Trophoblast cell (in vitro differentiated cells and primary cell): ENCODE measurements around the gene HOXB1.

Source experiments
- DNase-seq, 2 donors: peaks; one replicate each; pipeline ENCODE4 v3.0.0-alpha.2; 2016
- H2AFZ ChIP-seq: 2 replicates; pipeline ENCODE4 v1.6.1; 2013; ENCODE audit warnings: low read length, moderate library complexity, mild to moderate bottlenecking; ENCODE audit not compliant: insufficient read depth, poor library complexity
- H2AK5ac ChIP-seq: 2 replicates; pipeline ENCODE4 v1.6.1; 2013; ENCODE audit warnings: mild to moderate bottlenecking, low read length
- H2BK120ac ChIP-seq: 2 replicates; pipeline ENCODE4 v1.6.1; 2013; ENCODE audit warnings: low read length, mild to moderate bottlenecking, moderate library complexity; ENCODE audit not compliant: insufficient read depth, poor library complexity
- H2BK12ac ChIP-seq: 2 replicates; pipeline ENCODE4 v1.6.1; 2013; ENCODE audit warnings: mild to moderate bottlenecking, low read length, moderate library complexity
- H2BK5ac ChIP-seq: 2 replicates; pipeline ENCODE4 v1.6.1; 2013; ENCODE audit warnings: low read length, low read depth, moderate library complexity, mild to moderate bottlenecking; ENCODE audit not compliant: poor library complexity
- H3K14ac ChIP-seq: 2 replicates; pipeline ENCODE4 v1.6.1; 2013; ENCODE audit warnings: mild to moderate bottlenecking, low read length
- H3K18ac ChIP-seq: 2 replicates; pipeline ENCODE4 v1.6.1; 2013; ENCODE audit warnings: mild to moderate bottlenecking, low read length
- H3K23ac ChIP-seq: 2 replicates; pipeline ENCODE4 v1.6.1; 2013; ENCODE audit warnings: low read length
- H3K27ac ChIP-seq: 2 replicates; pipeline ENCODE4 v1.5.1; 2013; ENCODE audit warnings: low read depth, mild to moderate bottlenecking, inconsistent platforms, low read length, moderate library complexity
- H3K27me3 ChIP-seq: 2 replicates; pipeline ENCODE4 v1.6.1; 2013; ENCODE audit warnings: inconsistent platforms, mild to moderate bottlenecking, low read length, moderate library complexity; ENCODE audit not compliant: insufficient read depth
- H3K36me3 ChIP-seq, 2 experiments: 1 replicate in 1 of 2; 2 replicates in 1 of 2; pipeline ENCODE4 v1.6.1; 2013; ENCODE audit warnings: low read length in 2 of 2, mild to moderate bottlenecking in 2 of 2, moderate library complexity in 1 of 2; ENCODE audit not compliant: insufficient read depth in 2 of 2, control insufficient read depth in 1 of 2
- H3K4ac ChIP-seq: 2 replicates; pipeline ENCODE4 v1.6.1; 2013; ENCODE audit warnings: low read depth, mild to moderate bottlenecking, low read length, moderate library complexity
- H3K4me1 ChIP-seq, 2 experiments: 1 replicate in 1 of 2; 2 replicates in 1 of 2; pipeline ENCODE4 v1.6.1; 2013; ENCODE audit warnings: low read length in 2 of 2, mild to moderate bottlenecking in 2 of 2, moderate library complexity in 1 of 2; ENCODE audit not compliant: insufficient read depth in 2 of 2, control insufficient read depth in 1 of 2
- H3K4me2 ChIP-seq: 2 replicates; pipeline ENCODE4 v1.6.1; 2013; ENCODE audit warnings: inconsistent platforms, mild to moderate bottlenecking, low read length, moderate library complexity
- H3K4me3 ChIP-seq: 2 replicates; pipeline ENCODE4 v1.5.1; 2013; ENCODE audit warnings: mild to moderate bottlenecking, low read depth, low read length, inconsistent platforms
- H3K79me1 ChIP-seq: one replicate; pipeline ENCODE4 v1.6.1; 2013; ENCODE audit warnings: low read length
- H3K79me2 ChIP-seq: 2 replicates; pipeline ENCODE4 v1.6.1; 2013; ENCODE audit warnings: low read length, mild to moderate bottlenecking; ENCODE audit not compliant: control insufficient read depth, insufficient read depth, poor library complexity
- H3K9ac ChIP-seq: 2 replicates; pipeline ENCODE4 v1.6.1; 2013; ENCODE audit warnings: mild to moderate bottlenecking, low read length
- H3K9me3 ChIP-seq: 2 replicates; pipeline ENCODE4 v1.6.1; 2013; ENCODE audit warnings: low read depth, mild to moderate bottlenecking, control low read depth, inconsistent platforms, low read length; ENCODE audit not compliant: insufficient read depth
- H4K12ac ChIP-seq: 2 replicates; pipeline ENCODE4 v1.6.1; 2013; ENCODE audit warnings: low read depth, mild to moderate bottlenecking, low read length, moderate library complexity
- H4K8ac ChIP-seq: 2 replicates; pipeline ENCODE4 v1.6.1; 2013; ENCODE audit warnings: low read depth, mild to moderate bottlenecking, low read length, moderate library complexity
- H4K91ac ChIP-seq: one replicate; pipeline ENCODE4 v1.6.1; 2013; ENCODE audit warnings: low read depth, mild to moderate bottlenecking, low read length, moderate library complexity
- WGBS: extraction: QIAGEN DNeasy Blood & Tissue Kit; methylation state at CpG from one replicate; pipeline ENCODE4 v1.1.7; 2013; ENCODE audit warnings: missing lambda C conversion rate; ENCODE audit not compliant: insufficient read length, insufficient coverage; ENCODE audit errors: extremely low coverage; 5-methylcytosine and 5-hydroxymethylcytosine counted together

Gene HOXB1

DNA sequence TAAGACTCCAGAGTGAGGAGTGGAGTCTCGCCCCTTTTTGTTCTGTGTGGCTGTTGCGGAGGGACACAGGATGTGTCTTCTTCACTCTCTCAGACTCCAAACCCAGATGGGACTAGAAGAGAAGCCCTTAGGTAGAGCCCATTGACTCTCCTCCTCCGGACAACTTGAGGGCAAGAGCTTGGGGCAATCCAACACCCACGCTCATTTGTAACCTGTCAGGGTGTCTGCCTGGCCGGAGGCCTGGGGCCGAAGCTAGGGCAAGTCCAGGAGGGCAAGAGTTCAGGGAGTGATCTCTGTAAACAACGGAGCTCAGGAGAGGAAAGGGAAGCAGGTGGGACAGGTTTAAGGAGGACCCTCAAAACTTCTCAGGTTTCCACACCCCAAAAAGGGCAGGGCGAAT is 1.4 kb upstream of the HOXB1 start:
- H2BK120ac ChIP-seq = peak overlapping the region; percentile 14
- no peak overlapping the region for H3K27ac ChIP-seq
- H3K23ac ChIP-seq = no peak overlapping the region
- no peaks in the 10 kb centered on the region for H3K9me3 ChIP-seq
- no peak overlapping the region for H3K4me3 ChIP-seq
- H3K9ac ChIP-seq = no peak overlapping the region
- H2AFZ ChIP-seq = no peak overlapping the region
- H4K91ac ChIP-seq = no peak overlapping the region
- no CpG with 5 or more reads among the region's 8 CpGs for WGBS
- no peak overlapping the region for H3K14ac ChIP-seq
- no peaks in the 10 kb centered on the region for H3K79me2 ChIP-seq
- H3K4me1 ChIP-seq = peaks cover 25 to 31% of the 10 kb centered on the region in 2 experiments
- no peaks in the 10 kb centered on the region for H3K27me3 ChIP-seq
- peaks cover 25% of the 10 kb centered on the region for H3K79me1 ChIP-seq
- DNase-seq = no peak
- no peak overlapping the region for H4K12ac ChIP-seq
- no peak overlapping the region for H3K4me2 ChIP-seq
- H3K18ac ChIP-seq = no peak overlapping the region
- no peak overlapping the region for H2BK5ac ChIP-seq
- no peak overlapping the region for H4K8ac ChIP-seq
- H2BK12ac ChIP-seq = peak overlapping the region; percentile 54
- H3K36me3 ChIP-seq = no peaks in the 10 kb centered on the region
- no peak overlapping the region for H2AK5ac ChIP-seq
- no peak overlapping the region for H3K4ac ChIP-seq

DNA sequence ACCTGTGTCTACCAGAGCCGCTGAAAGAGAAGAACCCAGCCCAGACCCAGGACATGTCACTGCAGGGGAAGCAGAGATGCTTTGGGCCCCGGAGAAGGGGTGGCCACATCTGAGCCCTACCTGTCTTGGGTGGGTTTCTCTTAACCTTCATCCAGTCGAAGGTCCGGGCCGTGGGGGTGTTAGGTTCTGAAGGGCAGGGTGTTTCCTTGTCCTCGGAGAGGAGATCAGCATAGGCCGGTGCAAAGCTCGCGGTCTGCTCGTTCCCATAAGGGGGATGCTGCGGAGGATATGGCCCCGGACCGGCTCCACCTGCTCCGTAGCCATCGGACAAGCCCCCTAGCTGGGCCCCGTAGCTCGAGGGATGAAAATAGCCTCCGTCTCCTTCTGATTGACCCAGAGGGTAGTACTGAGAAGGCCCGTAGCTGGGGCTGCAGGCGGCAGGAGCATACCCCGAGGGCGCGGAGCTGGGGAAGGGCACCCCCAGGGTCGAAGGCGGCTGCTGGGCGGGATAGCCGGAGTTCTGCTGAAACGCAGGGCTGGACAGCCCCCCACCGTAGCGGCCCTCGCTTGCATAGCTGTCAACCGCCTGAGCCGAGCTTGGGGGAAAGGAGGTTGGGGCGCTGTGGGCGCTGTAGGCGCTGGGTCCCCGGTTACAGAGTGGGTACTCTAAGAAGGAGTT is 464 bp downstream of the HOXB1 start:
- peak overlapping the region; percentile 81 for H2BK12ac ChIP-seq
- H3K23ac ChIP-seq = no peak overlapping the region
- no peak overlapping the region for H2BK5ac ChIP-seq
- H4K8ac ChIP-seq = peak overlapping the region; percentile 5
- H3K79me1 ChIP-seq = peaks cover 30% of the 10 kb centered on the region
- H3K4ac ChIP-seq = no peak overlapping the region
- H3K4me3 ChIP-seq = no peak overlapping the region
- H4K12ac ChIP-seq = no peak overlapping the region
- DNase-seq = no peak
- H3K79me2 ChIP-seq = no peaks in the 10 kb centered on the region
- no peak overlapping the region for H3K4me2 ChIP-seq
- H4K91ac ChIP-seq = peak overlapping the region; percentile 90
- peak overlapping the region; percentile 17 for H3K14ac ChIP-seq
- H3K9ac ChIP-seq = no peak overlapping the region
- H3K18ac ChIP-seq = no peak overlapping the region
- H3K9me3 ChIP-seq = no peaks in the 10 kb centered on the region
- peaks cover 28 to 36% of the 10 kb centered on the region in 2 experiments for H3K4me1 ChIP-seq
- H3K27me3 ChIP-seq = no peaks in the 10 kb centered on the region
- no peak overlapping the region for H2BK120ac ChIP-seq
- H3K36me3 ChIP-seq = no peaks in the 10 kb centered on the region
- H2AK5ac ChIP-seq = peak overlapping the region; percentile 47
- peak overlapping the region; percentile 79 for H3K27ac ChIP-seq
- WGBS = no CpG with 5 or more reads among the region's 37 CpGs
- no peak overlapping the region for H2AFZ ChIP-seq

DNA sequence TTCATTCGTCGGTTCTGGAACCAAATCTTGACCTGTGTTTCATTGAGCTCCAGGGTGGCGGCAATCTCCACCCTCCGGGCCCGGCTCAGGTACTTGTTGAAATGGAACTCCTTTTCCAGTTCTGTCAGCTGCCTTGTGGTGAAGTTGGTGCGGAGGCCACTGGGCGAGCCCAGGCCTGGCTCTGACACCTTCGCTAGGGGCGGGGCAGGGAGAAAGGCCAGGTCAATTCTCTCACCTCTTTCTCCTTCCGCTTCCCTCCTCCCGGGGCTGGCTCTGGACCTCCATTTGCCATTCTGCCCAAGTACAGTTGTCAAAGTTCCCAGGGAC is 1.2 kb downstream of the HOXB1 start:
- no CpG with 5 or more reads among the region's 11 CpGs for WGBS
- no peak overlapping the region for H4K12ac ChIP-seq

DNA sequence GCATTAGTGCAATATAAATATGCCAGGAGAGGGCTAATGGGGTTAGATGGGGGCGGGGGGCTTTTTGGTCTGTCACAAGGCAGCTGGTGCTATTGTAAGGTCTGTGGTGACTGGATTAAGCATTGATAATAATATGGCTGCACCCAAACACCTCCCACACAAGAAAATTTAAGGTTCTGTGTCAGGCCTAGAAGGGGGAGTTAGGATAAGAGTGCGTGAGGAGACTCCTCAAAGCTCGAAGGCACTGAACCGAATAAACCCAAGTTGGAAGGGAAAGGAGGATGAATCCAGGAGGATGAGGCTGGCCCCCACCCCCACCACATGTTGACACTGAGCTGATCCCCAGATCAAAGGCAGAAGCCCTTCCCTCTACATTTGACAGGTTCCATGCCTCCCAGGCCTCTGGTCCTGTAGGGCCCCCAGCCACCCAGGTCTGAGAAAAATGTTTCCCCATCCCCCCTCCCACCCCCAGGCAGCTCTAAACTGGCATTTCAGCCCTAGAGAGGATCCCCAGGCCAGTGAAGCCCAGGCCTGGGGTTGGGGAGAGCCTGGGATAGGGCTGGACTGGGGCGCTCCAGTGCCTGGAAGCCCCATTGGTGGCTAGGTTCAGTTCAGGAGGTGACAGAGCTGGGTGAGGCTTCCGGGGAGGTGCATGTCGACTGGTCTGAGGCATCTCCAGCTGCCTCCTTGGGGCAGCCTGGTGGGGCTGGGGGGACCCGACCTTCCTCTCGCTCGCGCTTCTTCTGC is 1.7 kb downstream of the HOXB1 start:
- Histone ChIP-seq H4K91ac (peak overlapping the region; percentile 90), H3K23ac (no peak overlapping the region), H2BK12ac (peak overlapping the region; percentile 81), H3K27ac (peak overlapping the region; percentile 79), H3K27me3 (no peaks in the 10 kb centered on the region), H3K18ac (peak overlapping the region; percentile 67), H3K4me2 (peak overlapping the region; percentile 50), H3K4ac (peak overlapping the region; percentile 13), H3K4me1 (peaks cover 28 to 36% of the 10 kb centered on the region in 2 experiments), H3K36me3 (no peaks in the 10 kb centered on the region), H3K79me1 (peaks cover 29% of the 10 kb centered on the region), H3K79me2 (no peaks in the 10 kb centered on the region), H2BK5ac (peak overlapping the region; percentile 55), H2AK5ac (peak overlapping the region; percentile 47), H3K4me3 (no peak overlapping the region), H3K9me3 (no peaks in the 10 kb centered on the region), H2BK120ac (peak overlapping the region; percentile 87), H3K14ac (peak overlapping the region; percentile 67), H2AFZ (no peak overlapping the region), H4K8ac (peak overlapping the region; percentile 63), H4K12ac (no peak overlapping the region), H3K9ac (no peak overlapping the region)
- no CpG with 5 or more reads among the region's 11 CpGs for WGBS
- DNase-seq = no peak

More for the DNA sequence above, 1.2 kb downstream of the HOXB1 start:
- no peak overlapping the region for H3K23ac ChIP-seq
- H3K9ac ChIP-seq = no peak overlapping the region
- peak overlapping the region; percentile 13 for H3K4ac ChIP-seq
- no peaks in the 10 kb centered on the region for H3K9me3 ChIP-seq
- peak overlapping the region; percentile 67 for H3K18ac ChIP-seq
- peak overlapping the region; percentile 90 for H4K91ac ChIP-seq
- no peak overlapping the region for H2AFZ ChIP-seq
- peaks cover 30% of the 10 kb centered on the region for H3K79me1 ChIP-seq
- H2AK5ac ChIP-seq = peak overlapping the region; percentile 47
- DNase-seq = no peak
- H3K4me3 ChIP-seq = no peak overlapping the region
- no peaks in the 10 kb centered on the region for H3K79me2 ChIP-seq
- H3K27me3 ChIP-seq = no peaks in the 10 kb centered on the region
- H2BK12ac ChIP-seq = peak overlapping the region; percentile 81
- H3K14ac ChIP-seq = peak overlapping the region; percentile 67
- H3K27ac ChIP-seq = peak overlapping the region; percentile 79
- H3K36me3 ChIP-seq = no peaks in the 10 kb centered on the region
- H2BK5ac ChIP-seq = peak overlapping the region; percentile 55
- peaks cover 28 to 36% of the 10 kb centered on the region in 2 experiments for H3K4me1 ChIP-seq
- peak overlapping the region; percentile 87 for H2BK120ac ChIP-seq
- peak overlapping the region; percentile 50 for H3K4me2 ChIP-seq
- peak overlapping the region; percentile 63 for H4K8ac ChIP-seq
